Heart right ventricle (tissue), 16 donors: ENCODE data around the gene YIPF1. TPM values are rescaled to one million over a fixed set of nuclear protein-coding genes. Genes with fewer than 3 reads are reported as not detected.
"Not testable (repeated sequence)": the region's sequence is repeated elsewhere in the genome, so short reads cannot be mapped to it uniquely, and the experiment has no call there.

Source experiments
- ATAC-seq, 8 donors: fragments of 200-7000 bp; cut with Tn5 transposase; one replicate each; pipeline ENCODE4 v1.9.1; 2020; ENCODE audit warnings: mild to moderate bottlenecking in 8 of 8, moderate library complexity in 8 of 8, moderate number of reproducible peaks in 1 of 8
- DNase-seq, 2 donors: peaks; one replicate each; pipeline ENCODE4 v3.0.0-alpha.2; 2020
- H3K27ac ChIP-seq, 10 donors: fragments of 200-600 bp; sonication (generic) in 2 of 10; one replicate each; pipeline versions ENCODE4 v1.5.0 to v1.8.0; 2020 to 2022; ENCODE audit warnings: mild to moderate bottlenecking in 3 of 10
- H3K27me3 ChIP-seq, 7 donors: fragments of 200-600 bp; one replicate each; pipeline ENCODE4 v1.8.0; 2021 to 2022; ENCODE audit warnings: mild to moderate bottlenecking in 2 of 7
- H3K36me3 ChIP-seq, 9 donors: fragments of 200-600 bp; sonication (generic) in 1 of 9; one replicate each; pipeline versions ENCODE4 v1.5.0 to v1.8.0; 2020 to 2022; ENCODE audit warnings: mild to moderate bottlenecking in 2 of 9
- H3K4me1 ChIP-seq, 9 donors: fragments of 200-600 bp; sonication (generic) in 1 of 9; one replicate each; pipeline versions ENCODE4 v1.5.0 to v1.8.0; 2020 to 2022; ENCODE audit warnings: mild to moderate bottlenecking in 4 of 9
- H3K4me3 ChIP-seq, 10 donors: fragments of 200-600 bp; sonication (generic) in 2 of 10; one replicate each; pipeline versions ENCODE4 v1.5.0 to v1.8.0; 2020 to 2022; ENCODE audit warnings: mild to moderate bottlenecking in 7 of 10, moderate library complexity in 2 of 10
- H3K9me3 ChIP-seq, 11 donors: fragments of 200-600 bp in 10 of 11; sonication (generic) in 2 of 11; one replicate each; pipeline versions ENCODE4 v1.5.0 to v1.8.0; 2013 to 2022; ENCODE audit warnings: mild to moderate bottlenecking in 2 of 11, control low read depth in 1 of 11, moderate library complexity in 1 of 11
- WGBS, 2 donors: extraction: QIAGEN DNeasy Blood & Tissue Kit; methylation state at CpG; one replicate each; pipeline ENCODE4 v1.1.7; 2013; ENCODE audit warnings: inconsistent platforms in 1 of 2; 5-methylcytosine and 5-hydroxymethylcytosine counted together
- intact Hi-C, 10 donors: fragments of 100-400 bp; cut with DNase I; formaldehyde crosslinking; loops; one replicate each; pipeline versions ENCODE4 v1.11.1 to v1.14.2; 2022
- polyA plus RNA-seq, 2 donors: library from polyadenylated mRNA; stranded (reverse); fragments of 200-250 nt; gene quantifications; one replicate each; pipeline ENCODE4 v1.2.3, GENCODE V29; 2013
- total RNA-seq, 10 donors: library from RNA; stranded (reverse); fragmentation: NEBNext Ultra II Directional in 3 of 10; extraction: Animal tissue kit (Norgen Biotek cat#: 25700) in 3 of 10; gene quantifications; one replicate each; pipeline versions ENCODE4 v1.2.1 to v1.2.4, GENCODE V29; 2021 to 2023
- TF ChIP-seq, protein P1 (sequence below), 9 donors: fragments of 200-600 bp; sonication (generic) in 2 of 9; IDR thresholded peaks; one replicate each; pipeline versions ENCODE4 v1.5.0 to v1.8.0; 2021 to 2022; ENCODE audit warnings: antibody characterized with exemption in 9 of 9, mild to moderate bottlenecking in 5 of 9, moderate library complexity in 1 of 9
- donor health status: Arrhythmogenic right ventricular cardiomyopathy.
- donor health status: ischemic (EF 13 %, LVEDD 7.1; RV severe dilation, severe dysfunction).
- donor health status: healthy with polysubstance abuse.
- donor health status: DM: no; HTN: yes; CAD: no.
- donor health status: DM: no; HTN: no; CAD: no.
- donor health status: ischemic (EF 25% LVEDD 6.9; RV normal size, moderate dysfunction).
- donor health status: ischemic (EF 25% LVEDD 5.7; RV mildly dilated, moderate dysfunction).
- donor health status: healthy.
- donor health status: DM: yes; HTN: yes; CAD: no.
- donor health status: Ischemic cardiomyopathy.
- donor health status: ischemic (EF 35%, LVEDD 5.7; RV mildly dilated, moderate dysfunction).
- donor health status: nonischemic (EF 11% LVEDD 7.7; RV severe dilation, severe dysfunction).
- donor health status: DM: yes; HTN: yes; CAD: no.
- donor health status: PGD.
- donor health status: ischemic (EF 29% LVEDD 5.4; RV normal size, mild dysfunction).
- donor health status: nonischemic (EF 23%, LVEDD 6.1; RV moderate dilation, normal function).

YIPF1 gene
- total and polyA plus RNA-seq, 12 donors = 9.6 to 22.1 (median 13.2) TPM

GRCh38 chr1:53822931-53823330 is 66.7 kb downstream of the YIPF1 start:
- intact Hi-C loops = no loop called here
- no peaks in the 10 kb centered on the region for H3K9me3 ChIP-seq
- H3K36me3 ChIP-seq = peaks cover 0 to 64% (median 11%) of the 10 kb centered on the region in 9 donors
- no peak for DNase-seq
- no peaks in the 10 kb centered on the region for H3K4me1 ChIP-seq
- no peak overlapping the region for H3K27ac ChIP-seq
- no peak for ATAC-seq
- WGBS, 2 donors = 80 to 82% methylated on average over 3 of the region's 3 CpGs
- H3K27me3 ChIP-seq = no peaks in the 10 kb centered on the region
- H3K4me3 ChIP-seq = no peak overlapping the region
- TF ChIP-seq, protein P1, sequence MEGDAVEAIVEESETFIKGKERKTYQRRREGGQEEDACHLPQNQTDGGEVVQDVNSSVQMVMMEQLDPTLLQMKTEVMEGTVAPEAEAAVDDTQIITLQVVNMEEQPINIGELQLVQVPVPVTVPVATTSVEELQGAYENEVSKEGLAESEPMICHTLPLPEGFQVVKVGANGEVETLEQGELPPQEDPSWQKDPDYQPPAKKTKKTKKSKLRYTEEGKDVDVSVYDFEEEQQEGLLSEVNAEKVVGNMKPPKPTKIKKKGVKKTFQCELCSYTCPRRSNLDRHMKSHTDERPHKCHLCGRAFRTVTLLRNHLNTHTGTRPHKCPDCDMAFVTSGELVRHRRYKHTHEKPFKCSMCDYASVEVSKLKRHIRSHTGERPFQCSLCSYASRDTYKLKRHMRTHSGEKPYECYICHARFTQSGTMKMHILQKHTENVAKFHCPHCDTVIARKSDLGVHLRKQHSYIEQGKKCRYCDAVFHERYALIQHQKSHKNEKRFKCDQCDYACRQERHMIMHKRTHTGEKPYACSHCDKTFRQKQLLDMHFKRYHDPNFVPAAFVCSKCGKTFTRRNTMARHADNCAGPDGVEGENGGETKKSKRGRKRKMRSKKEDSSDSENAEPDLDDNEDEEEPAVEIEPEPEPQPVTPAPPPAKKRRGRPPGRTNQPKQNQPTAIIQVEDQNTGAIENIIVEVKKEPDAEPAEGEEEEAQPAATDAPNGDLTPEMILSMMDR (IDR thresholded peaks at IDR 0.05) = no peak

DNA sequence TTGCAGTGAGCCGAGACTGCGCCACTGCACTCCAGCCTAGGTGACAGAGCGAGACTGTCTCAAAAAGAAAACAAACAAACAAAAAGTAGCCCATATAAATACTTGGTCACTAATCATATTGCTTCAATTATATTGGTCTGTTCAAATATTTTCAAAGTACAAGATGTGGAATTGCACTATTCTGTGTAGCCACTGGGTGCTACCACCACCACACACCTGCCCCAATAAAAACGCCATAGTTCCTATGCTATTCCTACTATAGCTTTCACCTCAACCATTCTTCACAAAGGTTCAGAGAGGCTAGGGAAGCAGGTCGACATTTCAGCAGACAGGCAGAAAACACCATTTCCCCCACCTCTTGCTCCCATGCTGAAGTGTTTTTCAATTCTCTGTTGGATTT is 68.2 kb downstream of the YIPF1 start:
- intact Hi-C loops = no loop called here

GRCh38 chr1:53819387-53819786 is 70.2 kb downstream of the YIPF1 start:
- Histone ChIP-seq H3K27me3 (no peaks in the 10 kb centered on the region), H3K27ac (no peak overlapping the region), H3K4me1 (no peaks in the 10 kb centered on the region), H3K4me3 (no peak overlapping the region), H3K36me3 (peaks cover 0 to 47% (median 13%) of the 10 kb centered on the region in 9 donors), H3K9me3 (peaks cover 0 to 9% (median 0%) of the 10 kb centered on the region in 11 donors)
- intact Hi-C loops = no loop called here
- TF ChIP-seq, protein P1 (IDR thresholded peaks at IDR 0.05) = no peak
- ATAC-seq (no peak), DNase-seq (no peak)

More for the DNA sequence above, 68.2 kb downstream of the YIPF1 start:
- peaks cover 0 to 5% (median 0%) of the 10 kb centered on the region in 11 donors for H3K9me3 ChIP-seq
- no peak overlapping the region for H3K4me3 ChIP-seq
- DNase-seq = no peak
- ATAC-seq = no peak
- H3K27me3 ChIP-seq = no peaks in the 10 kb centered on the region
- H3K4me1 ChIP-seq = no peaks in the 10 kb centered on the region
- TF ChIP-seq, protein P1 (IDR thresholded peaks at IDR 0.05) = no peak
- no peak overlapping the region for H3K27ac ChIP-seq
- 92 to 95% methylated on average over 5 of the region's 5 CpGs for WGBS, 2 donors
- H3K36me3 ChIP-seq = peaks cover 0 to 63% (median 16%) of the 10 kb centered on the region in 9 donors

DNA sequence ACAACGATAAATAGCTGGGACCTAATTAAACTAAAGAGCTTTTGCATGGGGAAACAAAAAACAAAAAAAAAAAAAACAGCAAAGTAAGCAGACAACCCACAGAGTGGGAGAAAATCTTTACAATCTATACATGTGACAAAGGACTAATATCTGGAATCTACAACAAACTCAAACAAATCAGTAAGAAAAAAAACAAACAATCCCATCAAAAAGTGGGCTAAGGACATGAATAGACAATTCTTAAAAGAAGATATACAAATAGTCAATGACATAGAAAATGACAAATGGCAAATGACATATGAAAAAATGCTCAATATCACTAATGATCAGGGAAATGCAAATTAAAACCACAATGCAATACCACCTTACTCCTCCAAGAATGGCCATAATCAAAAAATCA is 73.0 kb downstream of the YIPF1 start:
- H3K4me1 ChIP-seq, H3K27me3 ChIP-seq, H3K9me3 ChIP-seq, ATAC-seq, H3K27ac ChIP-seq, intact Hi-C loops, H3K4me3 ChIP-seq, DNase-seq: not testable (repeated sequence)
- WGBS, 2 donors = 98 to 100% methylated on average over 1 of the region's 1 CpG
- H3K36me3 ChIP-seq = peaks cover 0 to 47% (median 13%) of the 10 kb centered on the region in 9 donors

DNA sequence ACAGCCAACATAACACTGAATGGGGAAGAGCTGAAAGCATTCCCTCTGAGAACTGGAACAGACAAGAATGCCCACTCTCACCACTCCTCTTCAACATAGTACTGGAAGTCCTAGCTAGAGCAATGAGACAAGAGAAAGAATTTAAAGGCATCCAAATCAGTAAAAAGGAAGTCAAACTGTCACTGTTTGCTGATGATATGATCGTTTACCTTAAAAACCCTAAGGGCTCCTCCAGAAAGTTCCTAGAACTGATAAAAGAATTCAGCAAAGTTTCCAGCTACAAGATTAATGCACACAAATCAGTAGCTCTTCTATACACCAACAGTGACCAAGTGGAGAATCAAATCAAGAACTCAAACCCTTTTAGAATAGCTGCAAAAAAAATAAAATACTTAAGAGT is 74.1 kb downstream of the YIPF1 start:
- 63 to 70% methylated on average over 1 of the region's 1 CpG for WGBS, 2 donors
- H3K9me3 ChIP-seq, ATAC-seq, H3K27ac ChIP-seq, H3K27me3 ChIP-seq, DNase-seq, intact Hi-C loops, H3K4me1 ChIP-seq, H3K4me3 ChIP-seq: not testable (repeated sequence)
- peaks cover 0 to 47% (median 13%) of the 10 kb centered on the region in 9 donors for H3K36me3 ChIP-seq
